Ishikawa (cell line): ENCODE results near the gene NPM3.
A peak's percentile ranks its signal among the peaks of the same experiment; 100 is the strongest.

Experiments
- CEBPB ChIP-seq: IDR thresholded peaks from 2 replicates; pipeline ENCODE4 v1.6.1; 2012
- CREB1 ChIP-seq: IDR thresholded peaks from 2 replicates; pipeline ENCODE4 v1.6.1; 2012; ENCODE audit warnings: low read depth
- EGR1 ChIP-seq: IDR thresholded peaks from 2 replicates; pipeline ENCODE4 v1.6.1; 2012
- EP300 ChIP-seq: IDR thresholded peaks from 2 replicates; pipeline ENCODE4 v1.6.1; 2012; ENCODE audit warnings: borderline replicate concordance
- FOXM1 ChIP-seq: IDR thresholded peaks from 2 replicates; pipeline ENCODE4 v1.6.1; 2012; ENCODE audit warnings: low read depth, borderline replicate concordance
- MAX ChIP-seq: IDR thresholded peaks from 2 replicates; pipeline ENCODE4 v1.6.1; 2012
- NFIC ChIP-seq: IDR thresholded peaks from 2 replicates; pipeline ENCODE4 v1.6.1; 2012
- RAD21 ChIP-seq: IDR thresholded peaks from 2 replicates; pipeline ENCODE4 v1.6.1; 2012; ENCODE audit warnings: low read depth
- REST ChIP-seq: IDR thresholded peaks from 2 replicates; pipeline ENCODE4 v1.6.1; 2012; ENCODE audit warnings: low read depth, mild to moderate bottlenecking
- TAF1 ChIP-seq: IDR thresholded peaks from 2 replicates; pipeline ENCODE4 v1.6.1; 2012; ENCODE audit warnings: low read depth, mild to moderate bottlenecking
- TCF12 ChIP-seq: IDR thresholded peaks from 2 replicates; pipeline ENCODE4 v1.6.1; 2012; ENCODE audit warnings: low read depth
- TEAD4 ChIP-seq: IDR thresholded peaks from 2 replicates; pipeline ENCODE4 v1.6.1; 2012
- USF1 ChIP-seq: IDR thresholded peaks from 2 replicates; pipeline ENCODE4 v1.6.1; 2012
- YY1 ChIP-seq: IDR thresholded peaks from 2 replicates; pipeline ENCODE4 v1.6.1; 2012; ENCODE audit warnings: low read depth
- ZBTB7A ChIP-seq: IDR thresholded peaks from 2 replicates; pipeline ENCODE4 v1.6.1; 2012; ENCODE audit warnings: low read depth

The NPM3 gene

GRCh38 chr10:101782811-101783735, at the start of gene NPM3:
Gene NPM3, minus strand, starts transcription at chr10:101783446. Its CDS starts 56 bp downstream, at chr10:101783390.
- TF ChIP-seq USF1 (peak; percentile 83), TCF12 (peak; percentile 75; the same call in 1 of the 2 replicates), RAD21 (no peak), EP300 (no peak), MAX (peak; percentile 74), TAF1 (peak; percentile 95), CEBPB (no peak), NFIC (no peak; the same call in 1 of the 2 replicates), TEAD4 (peak; percentile 36), ZBTB7A (peak; percentile 92), FOXM1 (no peak; the same call in 1 of the 2 replicates), EGR1 (peak; percentile 85; the same call in 1 of the 2 replicates), CREB1 (peak; percentile 90), YY1 (peak; percentile 96), REST (no peak)

GRCh38 chr10:101832325-101832771, 49.1 kb upstream of the NPM3 start:
- TF ChIP-seq TEAD4 = no peak
- no peak for TF ChIP-seq YY1
- TF ChIP-seq CEBPB = no peak
- TF ChIP-seq FOXM1 = no peak
- no peak for TF ChIP-seq NFIC
- no peak for TF ChIP-seq REST
- TF ChIP-seq MAX = no peak
- no peak for TF ChIP-seq EGR1

GRCh38 chr10:101831169-101831811, 48.0 kb upstream of the NPM3 start:
- TF ChIP-seq CREB1 = no peak
- no peak for TF ChIP-seq REST
- TF ChIP-seq ZBTB7A = no peak
- TF ChIP-seq FOXM1 = no peak
- no peak for TF ChIP-seq EGR1

- TF ChIP-seq CEBPB (no peak), TCF12 (peak; percentile 68; the same call in 1 of the 2 replicates), MAX (peak; percentile 96), EGR1 (peak; percentile 90), TAF1 (no peak), USF1 (peak; percentile 52), CREB1 (peak; percentile 49; the same call in 1 of the 2 replicates), FOXM1 (no peak), REST (peak; percentile 24; the same call in 1 of the 2 replicates), RAD21 (no peak), NFIC (no peak), EP300 (no peak; the same call in 1 of the 2 replicates), ZBTB7A (peak; percentile 93), YY1 (no peak), TEAD4 (peak; percentile 66)
Measured at GRCh38 chr10:101830322-101831168, 47.3 kb upstream of the NPM3 start.
